GM18907 (cell line): Measurements from ENCODE around the gene MARVELD2.
"Not testable (repeated sequence)": the region's sequence is repeated elsewhere in the genome, so short reads cannot be mapped to it uniquely, and the experiment has no call there.

ENCODE experiments used
- ATAC-seq: cut with Tn5 transposase; IDR thresholded peaks from one replicate; pipeline ENCODE4 v1.9.1; 2021; ENCODE audit warnings: mild to moderate bottlenecking, moderate library complexity; ENCODE audit not compliant: unreplicated experiment

MARVELD2 gene

DNA sequence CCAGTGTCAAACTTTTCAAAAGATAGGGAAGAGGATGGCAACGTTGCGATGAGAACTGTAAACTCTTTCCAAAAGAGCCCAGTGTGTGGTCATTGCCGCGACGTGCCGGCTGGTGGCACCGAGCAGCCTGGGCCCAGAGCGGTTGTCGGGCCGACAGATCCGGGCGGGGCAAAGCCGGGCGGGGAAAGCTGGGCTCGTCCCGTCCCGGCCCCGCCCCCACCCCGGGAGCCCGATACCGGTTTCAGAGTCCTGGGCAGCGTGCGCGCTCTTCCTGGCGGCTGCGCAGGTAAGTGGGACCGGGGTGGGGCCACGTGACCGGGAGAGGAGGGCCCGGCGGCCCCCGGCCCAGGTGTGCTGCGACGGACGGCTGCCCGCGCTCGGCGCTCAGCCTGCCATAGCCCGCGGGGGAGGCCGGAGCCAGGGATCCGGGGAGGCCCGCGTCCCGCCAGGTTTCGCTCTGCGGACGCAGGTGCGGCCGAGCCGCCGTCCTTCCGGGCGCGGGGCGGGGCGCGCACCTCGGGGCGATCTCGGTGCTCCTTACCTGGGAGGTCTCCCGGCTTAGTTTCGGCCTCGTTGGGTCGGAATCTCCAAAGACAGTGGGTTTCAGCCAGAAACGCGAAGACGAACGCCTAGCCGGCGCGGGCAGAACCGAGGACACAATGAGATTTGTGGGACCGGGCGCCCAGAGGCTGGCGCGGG is at the start of gene MARVELD2:
Gene MARVELD2 (plus strand): TSS at position 232 of the 699 bp plus-strand sequence. CDS start 4,270 bp downstream, outside the sequence.
- ATAC-seq = peak; percentile 58

DNA sequence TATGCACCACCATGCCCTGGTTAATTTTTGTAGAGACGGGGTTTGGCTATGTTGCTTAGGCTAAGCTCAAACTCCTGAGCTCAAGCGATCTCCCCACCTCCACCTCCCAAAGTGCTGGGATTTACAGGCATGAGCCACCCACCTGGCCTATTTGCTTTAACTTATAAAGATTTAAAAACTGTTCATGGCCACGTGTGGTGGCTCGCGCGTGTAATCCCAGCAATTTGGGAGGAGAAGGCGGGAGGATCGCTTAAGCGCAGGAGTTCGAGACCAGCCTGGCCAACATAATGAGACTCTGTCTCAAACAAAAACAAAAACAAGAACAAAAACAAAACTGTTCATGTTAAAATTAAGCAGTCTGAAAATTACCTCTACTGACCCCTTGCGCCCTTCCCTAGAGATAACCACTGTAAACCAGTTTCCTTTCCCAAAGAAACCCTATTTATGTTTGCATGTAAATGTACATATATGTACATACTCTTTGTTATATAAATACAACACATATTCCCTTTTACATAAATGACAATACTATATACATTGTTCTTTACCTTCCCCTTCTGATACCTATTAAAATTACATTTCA is 47.1 kb upstream of the MARVELD2 start:
- no peak for ATAC-seq

GRCh38 chr5:69368458-69369339 is 46.2 kb upstream of the MARVELD2 start:
- ATAC-seq = no peak

GRCh38 chr5:69369340-69370121 is 45.4 kb upstream of the MARVELD2 start, which contains the start of the genes AK6, RAD17 and TAF9:
AK6 (minus strand) TSS chr5:69369520; CDS start chr5:69369490, 30 bp downstream.
RAD17 (plus strand) TSS chr5:69369818; CDS start chr5:69372209, 2,391 bp downstream.
TAF9 (minus strand) TSS chr5:69369520; CDS start chr5:69365737, 3,783 bp downstream.
- peak; percentile 94 for ATAC-seq

DNA sequence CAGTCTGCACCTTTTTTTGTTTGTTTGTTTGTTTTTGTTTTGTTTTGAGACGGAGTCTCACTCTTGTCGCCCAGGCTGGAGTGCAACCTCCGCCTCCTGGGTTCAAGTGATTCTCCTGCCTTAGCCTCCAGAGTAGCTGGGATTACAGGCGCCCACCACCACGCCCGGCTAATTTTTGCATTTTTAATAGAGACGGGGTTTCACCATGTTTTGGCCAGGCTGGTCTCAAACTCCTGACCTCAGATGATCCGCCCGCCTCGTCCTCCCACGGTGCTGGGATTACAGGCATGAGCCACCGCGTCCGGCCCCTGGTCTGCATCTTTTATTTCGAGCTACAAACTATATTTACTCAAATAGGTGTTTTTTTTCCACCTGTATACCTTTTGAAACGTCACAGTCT is 44.6 kb upstream of the MARVELD2 start:
- ATAC-seq = not testable (repeated sequence)

- ATAC-seq = no peak
Observed at GRCh38 chr5:69372394-69372793, 42.5 kb upstream of the MARVELD2 start.

GRCh38 chr5:69374911-69375446 is 39.9 kb upstream of the MARVELD2 start:
- peak; percentile 67 for ATAC-seq

- no peak for ATAC-seq
Observed at GRCh38 chr5:69378376-69378775, 36.5 kb upstream of the MARVELD2 start.

- ATAC-seq = no peak
Observed at GRCh38 chr5:69404659-69405330, 10.1 kb upstream of the MARVELD2 start.

- no peak for ATAC-seq
Observed at GRCh38 chr5:69415584-69415958, 655 bp downstream of the MARVELD2 start.

DNA sequence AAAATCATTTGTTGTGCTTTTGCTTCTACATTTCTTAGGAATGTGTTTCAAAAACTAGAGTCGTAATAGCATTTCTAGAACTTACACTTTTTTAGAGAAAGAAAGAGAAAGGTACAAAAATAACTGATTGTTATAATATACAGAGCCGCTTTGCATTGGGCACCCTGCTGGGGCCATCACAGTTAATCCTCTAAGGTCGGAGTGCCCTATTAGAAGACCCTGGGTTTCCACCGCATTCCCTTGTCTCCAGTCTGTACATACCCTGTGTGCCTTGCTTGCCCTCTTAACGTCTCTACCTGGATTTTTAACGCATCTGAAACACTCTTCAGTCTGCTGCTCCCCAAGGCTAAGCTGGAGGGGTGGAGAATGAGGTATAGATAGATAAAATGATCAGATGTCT is 1.3 kb downstream of the MARVELD2 start:
- no peak for ATAC-seq

DNA sequence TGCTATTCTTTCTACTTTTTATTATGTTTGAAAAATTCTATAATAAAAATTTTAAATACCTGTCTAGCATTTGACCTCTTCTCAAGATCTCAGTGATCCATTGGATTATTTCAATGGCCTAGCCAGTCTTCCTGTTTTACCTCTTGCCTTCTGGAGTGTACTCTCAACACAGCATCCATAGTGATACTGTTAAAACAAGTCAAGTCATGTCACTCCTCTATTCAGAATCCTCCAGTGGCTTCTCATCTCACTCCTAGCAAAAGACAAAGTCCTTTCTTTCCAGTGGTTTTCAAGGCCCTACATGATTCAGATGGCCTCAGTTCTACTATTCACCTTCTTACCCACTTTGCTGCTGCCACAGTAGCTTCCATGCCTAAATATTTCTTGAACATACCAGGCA is 1.8 kb downstream of the MARVELD2 start:
- no peak for ATAC-seq

DNA sequence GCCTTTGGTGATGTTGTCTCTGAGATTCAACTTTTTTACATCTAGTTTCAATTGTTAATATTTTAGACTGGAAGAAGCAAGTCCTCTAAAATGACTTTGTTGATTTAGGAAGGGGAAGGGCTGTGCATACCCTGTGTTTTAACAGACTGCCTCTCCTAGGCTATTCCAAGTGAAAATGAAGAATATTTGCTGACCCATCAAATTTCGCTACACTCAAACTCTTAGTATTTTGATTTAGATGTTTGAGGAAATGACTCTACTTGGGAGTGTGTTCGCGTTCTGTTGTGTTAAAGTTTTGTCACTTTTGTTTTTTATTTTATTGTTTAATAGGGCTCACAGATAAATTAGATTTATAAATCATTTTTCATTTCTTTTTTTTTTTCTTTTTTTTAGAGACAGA is 3.6 kb downstream of the MARVELD2 start:
- ATAC-seq = no peak

DNA sequence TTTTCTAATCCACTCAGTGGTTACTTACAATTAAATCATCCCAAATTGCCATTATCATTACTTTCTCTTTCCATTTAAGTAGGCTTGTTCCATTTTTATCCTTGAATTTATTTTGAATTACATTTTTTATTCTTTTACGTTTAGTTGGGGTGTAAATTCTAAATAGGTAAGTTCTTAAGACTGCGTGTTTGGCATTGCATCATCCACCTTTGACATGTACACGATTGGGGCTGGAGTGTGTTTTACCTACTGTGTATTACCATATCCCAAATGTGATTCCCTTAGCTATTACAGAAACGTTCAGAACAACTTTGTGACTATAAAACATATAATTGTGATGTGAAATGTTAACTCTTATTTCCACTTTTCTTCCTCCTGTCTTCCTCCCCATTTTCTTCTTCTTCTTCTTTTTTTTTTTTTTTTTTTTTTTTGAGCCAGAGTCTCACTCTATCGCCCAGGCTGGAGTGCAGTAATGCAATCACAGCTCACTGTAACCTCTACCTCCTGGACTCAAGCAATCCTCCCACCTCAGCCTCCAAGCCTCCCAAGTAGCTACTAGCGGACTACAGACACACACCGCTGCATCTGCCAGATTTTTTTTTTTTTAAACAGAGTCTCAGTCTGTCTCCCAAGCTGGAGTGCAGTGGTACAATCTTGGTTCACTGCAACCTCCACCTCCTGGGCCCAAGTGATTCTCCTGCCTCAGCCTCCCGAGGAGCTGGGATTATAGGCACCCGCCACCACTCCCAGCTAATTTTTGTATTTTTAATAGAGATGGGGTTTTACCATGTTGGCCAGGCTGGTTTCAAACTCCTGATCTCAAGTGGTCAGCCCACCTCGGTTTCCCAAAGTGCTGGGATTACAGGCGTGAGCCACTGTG is 16.7 kb downstream of the MARVELD2 start:
- no peak for ATAC-seq

GRCh38 chr5:69432412-69433206 is 17.7 kb downstream of the MARVELD2 start:
- no peak for ATAC-seq

DNA sequence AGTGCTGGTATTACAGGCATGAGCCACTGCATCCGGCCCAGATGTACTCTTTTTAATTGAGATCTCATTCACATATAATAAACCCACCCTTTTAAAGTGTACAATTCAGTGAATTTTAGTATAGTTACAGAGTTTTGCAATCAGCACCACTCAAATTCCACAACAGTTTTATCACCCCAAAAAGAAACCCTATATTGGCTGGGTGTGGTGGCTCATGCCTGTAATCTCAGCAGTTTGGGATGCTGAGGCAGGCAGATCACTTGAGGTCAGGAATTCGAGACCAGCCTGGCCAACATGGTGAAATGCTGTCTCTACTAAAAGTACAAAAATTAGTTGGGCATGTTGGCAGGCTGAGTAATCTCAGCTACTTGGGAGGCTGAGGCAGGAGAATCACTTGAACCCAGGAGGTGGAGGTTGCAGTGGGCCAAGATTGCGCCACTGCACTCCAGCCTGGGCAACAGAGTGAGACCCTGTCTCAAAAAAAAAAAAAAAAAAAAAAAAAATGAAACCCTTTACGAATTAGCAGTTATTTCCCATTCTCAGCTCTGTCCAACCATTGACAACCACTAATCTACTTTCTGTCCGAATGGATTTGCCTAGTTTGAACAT is 20.5 kb downstream of the MARVELD2 start:
- ATAC-seq = not testable (repeated sequence)

DNA sequence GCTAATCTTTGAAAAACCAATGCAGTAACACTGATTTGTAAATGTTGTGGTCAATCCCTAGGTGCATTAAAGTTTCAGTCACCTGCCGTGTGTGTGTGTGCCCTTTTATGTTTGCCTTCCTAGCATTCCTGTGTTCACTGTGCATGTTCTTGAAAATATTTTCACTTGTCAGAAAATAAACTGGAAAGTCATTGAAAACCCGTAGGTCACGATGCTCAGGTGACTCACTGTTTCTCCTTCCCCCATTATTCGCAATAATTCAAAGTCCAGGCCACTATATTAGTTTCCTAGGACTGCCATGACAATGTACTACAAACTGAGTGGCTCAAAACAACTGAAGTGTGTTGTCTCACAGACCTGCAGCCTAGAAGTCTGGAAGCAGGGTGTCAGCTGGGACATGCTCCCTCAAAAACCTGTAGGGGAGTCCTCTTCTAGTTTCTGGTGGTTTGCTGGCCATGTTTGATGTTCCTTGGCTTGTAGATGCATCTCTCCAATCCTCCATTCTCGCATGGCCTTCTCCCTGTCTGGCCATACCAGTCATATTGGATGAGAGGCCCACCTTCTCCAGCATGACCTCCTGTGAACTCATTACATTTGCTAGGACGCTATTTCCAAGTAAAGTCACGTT is 29.3 kb downstream of the MARVELD2 start:
- no peak for ATAC-seq
